Endodermal cell (in vitro differentiated cells): ENCODE measurements around the gene TRMT44. TPM values are rescaled to one million over a fixed set of nuclear protein-coding genes. Genes with fewer than 3 reads are reported as not detected.

Experiments used
- DNase-seq: peaks from one replicate; pipeline ENCODE4 v3.0.0-alpha.2; 2017
- H3K27ac ChIP-seq: 2 replicates; pipeline ENCODE4 v1.5.1; 2013; ENCODE audit warnings: mild to moderate bottlenecking, low read depth, low read length, moderate library complexity
- H3K27me3 ChIP-seq: 2 replicates; pipeline ENCODE4 v1.6.1; 2013; ENCODE audit warnings: mild to moderate bottlenecking, low read length, moderate library complexity; ENCODE audit not compliant: insufficient read depth, control insufficient read depth, poor library complexity, severe bottlenecking
- H3K36me3 ChIP-seq: 2 replicates; pipeline ENCODE4 v1.7.0; 2013; ENCODE audit warnings: mild to moderate bottlenecking, low read length, moderate library complexity; ENCODE audit not compliant: control insufficient read depth, insufficient read depth
- H3K4me1 ChIP-seq: one replicate; pipeline ENCODE4 v1.7.0; 2013; ENCODE audit warnings: low read length; ENCODE audit not compliant: control insufficient read depth, insufficient read depth
- H3K4me3 ChIP-seq: 2 replicates; pipeline ENCODE4 v1.5.1; 2013; ENCODE audit warnings: mild to moderate bottlenecking, low read length, moderate library complexity
- H3K9ac ChIP-seq: 2 replicates; pipeline ENCODE4 v1.6.1; 2013; ENCODE audit warnings: mild to moderate bottlenecking, low read length, moderate library complexity; ENCODE audit not compliant: poor library complexity, severe bottlenecking; ENCODE audit errors: extremely low read depth
- H3K9me3 ChIP-seq: 2 replicates; pipeline ENCODE4 v1.6.1; 2013; ENCODE audit warnings: mild to moderate bottlenecking, low read length, moderate library complexity; ENCODE audit not compliant: control insufficient read depth
- H3K27ac Mint-ChIP-seq: 2 replicates; pipeline ENCODE4 v1.8.0; 2020; ENCODE audit warnings: mixed read lengths
- H3K27me3 Mint-ChIP-seq: 2 replicates; pipeline ENCODE4 v1.8.0; 2021; ENCODE audit warnings: mild to moderate bottlenecking, mixed read lengths; ENCODE audit not compliant: insufficient read depth
- H3K36me3 Mint-ChIP-seq: 2 replicates; pipeline ENCODE4 v1.8.0; 2020; ENCODE audit warnings: low read depth, mixed read lengths
- H3K4me1 Mint-ChIP-seq: 2 replicates; pipeline ENCODE4 v1.8.0; 2020; ENCODE audit warnings: mixed read lengths
- H3K4me3 Mint-ChIP-seq: 2 replicates; pipeline ENCODE4 v1.8.0; 2020; ENCODE audit warnings: mild to moderate bottlenecking, moderate library complexity, mixed read lengths
- H3K9me3 Mint-ChIP-seq: 2 replicates; pipeline ENCODE4 v1.8.0; 2020; ENCODE audit warnings: mild to moderate bottlenecking, mixed read lengths
- WGBS, 2 experiments: methylation state at CpG; one replicate each; pipeline versions ENCODE4 v1.1.5 to v1.1.7; 2013; ENCODE audit warnings: missing lambda C conversion rate in 2 of 2, mixed read lengths in 1 of 2; ENCODE audit not compliant: insufficient coverage in 1 of 2, insufficient read length in 1 of 2; 5-methylcytosine and 5-hydroxymethylcytosine counted together
- total RNA-seq, 2 donors: library from RNA; stranded (reverse); fragmentation: NEBNext Ultra II Directional in 1 of 2; extraction: Animal tissue kit (Norgen Biotek cat#: 25700) in 1 of 2; gene quantifications; 2 replicates in 1 of 2; 3 replicates in 1 of 2; pipeline ENCODE4 v1.2.1, GENCODE V29; 2021
- TF ChIP-seq, protein P1 (sequence below): fragments of 200-600 bp; sonication (generic); conservative IDR thresholded peaks from 2 replicates; pipeline ENCODE4 v1.5.0; 2021; ENCODE audit warnings: antibody characterized with exemption, mild to moderate bottlenecking

The TRMT44 gene
- total RNA-seq, 2 donors from 2014 or later, result 45.9 to 114 TPM

DNA sequence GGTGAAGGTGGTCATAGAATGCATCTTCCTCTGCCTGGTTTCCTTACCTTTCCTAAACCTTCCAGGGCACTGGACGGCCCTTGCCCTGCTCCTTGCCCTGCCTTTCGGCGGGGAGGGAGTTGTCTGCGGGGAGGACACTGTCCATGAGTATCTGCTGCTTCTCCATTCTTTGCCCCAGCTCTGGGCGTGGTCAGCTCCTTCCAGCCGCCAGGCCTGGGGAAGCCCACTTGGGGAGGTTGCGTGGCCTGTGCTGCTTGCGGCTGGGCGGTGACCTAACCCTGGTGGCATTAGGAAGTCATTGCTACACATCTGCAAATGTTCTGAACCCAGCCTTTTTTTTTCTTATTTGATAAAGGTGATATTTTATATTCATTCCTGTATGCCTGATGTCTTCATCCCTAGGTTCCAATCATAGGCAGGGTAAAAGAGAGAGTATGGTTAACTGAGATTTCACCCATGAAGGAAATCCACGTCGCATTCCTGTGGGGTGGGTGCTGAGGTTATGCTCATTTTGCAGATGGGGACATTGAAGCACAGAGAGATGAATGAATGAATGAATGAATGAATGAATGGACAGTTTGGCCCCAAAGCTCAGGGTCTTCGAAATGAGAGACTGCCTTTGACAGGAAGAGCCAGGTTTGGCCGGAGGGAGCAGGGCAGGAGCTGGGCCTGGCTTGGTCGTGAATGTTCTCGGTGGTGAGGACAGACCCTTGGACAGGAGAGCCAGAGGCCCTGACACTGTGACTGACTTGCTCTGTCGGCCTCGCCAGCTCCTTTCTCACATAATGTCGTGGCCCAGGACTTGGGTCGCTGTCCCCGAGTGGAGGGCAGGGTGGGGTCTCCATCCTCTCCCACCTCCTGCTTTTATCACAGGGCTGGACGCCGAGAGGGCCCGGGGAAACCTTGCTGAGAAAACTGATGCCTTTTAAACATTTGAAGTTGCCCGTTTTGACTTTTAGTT is 81.9 kb downstream of the TRMT44 start:
- Mint-ChIP-seq H3K4me1 (peaks cover 2% of the 10 kb centered on the region), H3K36me3 (no peaks in the 10 kb centered on the region), H3K27me3 (no peaks in the 10 kb centered on the region), H3K4me3 (no peak overlapping the region), H3K9me3 (peaks cover 9% of the 10 kb centered on the region), H3K27ac (no peak overlapping the region)
- peaks cover 9% of the 10 kb centered on the region for H3K9me3 ChIP-seq
- TF ChIP-seq, protein P1, sequence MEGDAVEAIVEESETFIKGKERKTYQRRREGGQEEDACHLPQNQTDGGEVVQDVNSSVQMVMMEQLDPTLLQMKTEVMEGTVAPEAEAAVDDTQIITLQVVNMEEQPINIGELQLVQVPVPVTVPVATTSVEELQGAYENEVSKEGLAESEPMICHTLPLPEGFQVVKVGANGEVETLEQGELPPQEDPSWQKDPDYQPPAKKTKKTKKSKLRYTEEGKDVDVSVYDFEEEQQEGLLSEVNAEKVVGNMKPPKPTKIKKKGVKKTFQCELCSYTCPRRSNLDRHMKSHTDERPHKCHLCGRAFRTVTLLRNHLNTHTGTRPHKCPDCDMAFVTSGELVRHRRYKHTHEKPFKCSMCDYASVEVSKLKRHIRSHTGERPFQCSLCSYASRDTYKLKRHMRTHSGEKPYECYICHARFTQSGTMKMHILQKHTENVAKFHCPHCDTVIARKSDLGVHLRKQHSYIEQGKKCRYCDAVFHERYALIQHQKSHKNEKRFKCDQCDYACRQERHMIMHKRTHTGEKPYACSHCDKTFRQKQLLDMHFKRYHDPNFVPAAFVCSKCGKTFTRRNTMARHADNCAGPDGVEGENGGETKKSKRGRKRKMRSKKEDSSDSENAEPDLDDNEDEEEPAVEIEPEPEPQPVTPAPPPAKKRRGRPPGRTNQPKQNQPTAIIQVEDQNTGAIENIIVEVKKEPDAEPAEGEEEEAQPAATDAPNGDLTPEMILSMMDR, result peak; percentile 19
- no peaks in the 10 kb centered on the region for H3K4me1 ChIP-seq
- no peaks in the 10 kb centered on the region for H3K27me3 ChIP-seq
- no peak overlapping the region for H3K4me3 ChIP-seq
- H3K27ac ChIP-seq, result no peak overlapping the region
- H3K9ac ChIP-seq, result no peak overlapping the region
- 89 to 96% methylated on average over 15 to 24 of the region's 24 CpGs for WGBS, 2 experiments
- H3K36me3 ChIP-seq, result no peaks in the 10 kb centered on the region
- no peak for DNase-seq

DNA sequence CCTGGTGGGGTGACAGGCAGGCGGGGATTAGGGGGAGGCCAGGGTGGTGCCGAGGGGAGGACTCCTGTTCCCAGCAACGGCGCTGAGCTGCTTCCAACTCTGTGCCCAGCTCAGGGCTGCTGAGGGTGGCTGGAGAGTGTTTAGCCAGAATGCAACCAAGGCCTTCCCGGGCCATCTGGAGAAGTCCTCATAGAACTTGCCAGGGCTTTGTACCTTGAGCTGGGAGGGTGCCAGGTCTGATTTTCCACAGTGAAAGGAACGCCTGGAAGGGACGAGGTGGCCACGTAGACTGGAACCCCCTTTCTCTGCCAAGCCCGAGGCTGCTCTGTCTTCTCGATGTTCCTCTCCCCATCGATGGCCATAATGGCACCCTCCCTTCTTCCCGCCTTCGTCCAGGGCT is 82.6 kb downstream of the TRMT44 start:
- no peaks in the 10 kb centered on the region for H3K36me3 Mint-ChIP-seq
- Histone ChIP-seq H3K36me3 (no peaks in the 10 kb centered on the region), H3K4me3 (no peak overlapping the region), H3K9ac (no peak overlapping the region), H3K4me1 (no peaks in the 10 kb centered on the region), H3K9me3 (peaks cover 9% of the 10 kb centered on the region), H3K27ac (no peak overlapping the region), H3K27me3 (no peaks in the 10 kb centered on the region)
- no peak overlapping the region for H3K27ac Mint-ChIP-seq
- H3K9me3 Mint-ChIP-seq, result peaks cover 9% of the 10 kb centered on the region
- TF ChIP-seq, protein P1, result no peak
- H3K4me1 Mint-ChIP-seq, result peaks cover 2% of the 10 kb centered on the region
- no peak for DNase-seq
- no peaks in the 10 kb centered on the region for H3K27me3 Mint-ChIP-seq
- no peak overlapping the region for H3K4me3 Mint-ChIP-seq
- 89 to 100% methylated on average over 2 to 13 of the region's 13 CpGs for WGBS, 2 experiments

DNA sequence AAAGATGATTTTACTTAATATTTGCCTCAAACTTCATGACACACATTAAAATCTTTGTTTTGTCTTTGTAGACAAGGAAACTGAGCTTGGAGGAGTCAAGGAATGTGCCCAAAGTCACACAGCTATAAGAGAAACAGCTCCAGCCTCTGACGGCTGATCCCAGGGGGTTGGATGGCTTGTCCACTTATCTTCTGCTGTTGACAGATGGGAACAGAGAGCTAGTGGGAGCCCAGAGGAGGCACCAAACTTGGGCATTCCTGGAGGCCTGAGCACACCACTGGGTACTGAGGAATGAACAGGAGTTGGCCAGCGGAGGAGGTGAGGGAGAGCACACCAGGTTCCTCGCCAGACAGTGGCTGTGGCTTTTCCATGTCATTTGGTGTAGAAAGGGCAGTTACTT is 83.2 kb downstream of the TRMT44 start:
- Mint-ChIP-seq H3K36me3 (no peaks in the 10 kb centered on the region), H3K27me3 (no peaks in the 10 kb centered on the region), H3K4me1 (peaks cover 2% of the 10 kb centered on the region), H3K4me3 (no peak overlapping the region), H3K9me3 (peaks cover 9% of the 10 kb centered on the region), H3K27ac (no peak overlapping the region)
- TF ChIP-seq, protein P1, result no peak
- no peak for DNase-seq
- Histone ChIP-seq H3K27me3 (no peaks in the 10 kb centered on the region), H3K4me1 (no peaks in the 10 kb centered on the region), H3K9ac (no peak overlapping the region), H3K9me3 (peaks cover 11% of the 10 kb centered on the region), H3K36me3 (no peaks in the 10 kb centered on the region), H3K27ac (no peak overlapping the region), H3K4me3 (no peak overlapping the region)
- WGBS, 2 experiments, result 85 to 89% methylated on average over 3 of the region's 3 CpGs
